Measurements from ENCODE around the gene COL8A2. TPM values are rescaled to one million over a fixed set of nuclear protein-coding genes. Genes with fewer than 3 reads are reported as not detected.

Gene COL8A2
- polyA plus RNA-seq, 1 donor from 2014 or later, result not detected

DNA sequence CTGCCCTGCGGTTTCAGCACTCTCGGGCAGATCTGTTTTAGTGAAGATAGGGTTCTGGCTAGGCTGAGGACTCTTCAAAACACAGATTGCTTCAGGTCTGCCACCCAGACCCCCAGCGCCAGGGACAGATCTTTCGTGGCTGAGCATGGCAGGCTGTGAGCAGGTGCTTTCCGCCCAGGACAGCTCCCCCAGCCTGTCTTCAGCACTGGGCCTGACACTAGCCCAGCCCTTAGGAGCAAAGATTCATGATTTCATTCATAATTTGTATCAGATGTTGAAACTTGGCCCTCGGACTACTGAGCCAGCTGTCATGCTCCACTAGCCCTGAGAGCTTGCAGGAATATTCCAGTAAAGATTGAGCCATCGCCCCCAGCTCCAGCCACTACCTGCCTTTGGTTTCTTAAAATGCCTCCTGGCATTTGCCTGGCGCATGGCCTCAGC is 30.4 kb downstream of the COL8A2 start:
- no peak overlapping the region for H3K4me3 ChIP-seq (ENCODE audit: low read length)
- no peak overlapping the region for H2AFZ ChIP-seq (ENCODE audit: low read depth, low read length)
- H4K20me1 ChIP-seq (ENCODE audit: insufficient read depth), result no peaks in the 10 kb centered on the region
- H3K9me3 ChIP-seq (ENCODE audit: low read length), result no peaks in the 10 kb centered on the region
- no peaks in the 10 kb centered on the region for H3F3A ChIP-seq (ENCODE audit: insufficient read depth, low read length, poor library complexity, severe bottlenecking)
- H3K27me3 ChIP-seq (ENCODE audit: insufficient read depth, low read depth, low read length), result no peaks in the 10 kb centered on the region
- no peaks in the 10 kb centered on the region for H3K9me2 ChIP-seq (ENCODE audit: insufficient read depth, low read length)
- H3K79me2 ChIP-seq (replicated peaks; ENCODE audit: insufficient read depth, low read length), result peaks cover 11% of the 10 kb centered on the region
- TF ChIP-seq POLR2AphosphoS5 (IDR thresholded peaks at IDR 0.05), result no peak
- no peak for TF ChIP-seq MXI1 (conservative IDR thresholded peaks at IDR 0.05; ENCODE audit: poor library complexity, severe bottlenecking)
- no peak for TF ChIP-seq EP300 (conservative IDR thresholded peaks at IDR 0.05; ENCODE audit: poor library complexity, severe bottlenecking)
- TF ChIP-seq SMC3 (conservative IDR thresholded peaks at IDR 0.05; ENCODE audit: poor library complexity), result no peak
- no peak for TF ChIP-seq TAF1 (IDR thresholded peaks at IDR 0.05; ENCODE audit: low read depth)
- TF ChIP-seq, protein P1, sequence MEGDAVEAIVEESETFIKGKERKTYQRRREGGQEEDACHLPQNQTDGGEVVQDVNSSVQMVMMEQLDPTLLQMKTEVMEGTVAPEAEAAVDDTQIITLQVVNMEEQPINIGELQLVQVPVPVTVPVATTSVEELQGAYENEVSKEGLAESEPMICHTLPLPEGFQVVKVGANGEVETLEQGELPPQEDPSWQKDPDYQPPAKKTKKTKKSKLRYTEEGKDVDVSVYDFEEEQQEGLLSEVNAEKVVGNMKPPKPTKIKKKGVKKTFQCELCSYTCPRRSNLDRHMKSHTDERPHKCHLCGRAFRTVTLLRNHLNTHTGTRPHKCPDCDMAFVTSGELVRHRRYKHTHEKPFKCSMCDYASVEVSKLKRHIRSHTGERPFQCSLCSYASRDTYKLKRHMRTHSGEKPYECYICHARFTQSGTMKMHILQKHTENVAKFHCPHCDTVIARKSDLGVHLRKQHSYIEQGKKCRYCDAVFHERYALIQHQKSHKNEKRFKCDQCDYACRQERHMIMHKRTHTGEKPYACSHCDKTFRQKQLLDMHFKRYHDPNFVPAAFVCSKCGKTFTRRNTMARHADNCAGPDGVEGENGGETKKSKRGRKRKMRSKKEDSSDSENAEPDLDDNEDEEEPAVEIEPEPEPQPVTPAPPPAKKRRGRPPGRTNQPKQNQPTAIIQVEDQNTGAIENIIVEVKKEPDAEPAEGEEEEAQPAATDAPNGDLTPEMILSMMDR (IDR thresholded peaks at IDR 0.05; ENCODE audit: poor library complexity, severe bottlenecking), result no peak
- no peak for TF ChIP-seq EZH2 (IDR thresholded peaks at IDR 0.05; ENCODE audit: borderline replicate concordance, insufficient read depth, low read length, poor library complexity, severe bottlenecking)
- TF ChIP-seq, protein P2, sequence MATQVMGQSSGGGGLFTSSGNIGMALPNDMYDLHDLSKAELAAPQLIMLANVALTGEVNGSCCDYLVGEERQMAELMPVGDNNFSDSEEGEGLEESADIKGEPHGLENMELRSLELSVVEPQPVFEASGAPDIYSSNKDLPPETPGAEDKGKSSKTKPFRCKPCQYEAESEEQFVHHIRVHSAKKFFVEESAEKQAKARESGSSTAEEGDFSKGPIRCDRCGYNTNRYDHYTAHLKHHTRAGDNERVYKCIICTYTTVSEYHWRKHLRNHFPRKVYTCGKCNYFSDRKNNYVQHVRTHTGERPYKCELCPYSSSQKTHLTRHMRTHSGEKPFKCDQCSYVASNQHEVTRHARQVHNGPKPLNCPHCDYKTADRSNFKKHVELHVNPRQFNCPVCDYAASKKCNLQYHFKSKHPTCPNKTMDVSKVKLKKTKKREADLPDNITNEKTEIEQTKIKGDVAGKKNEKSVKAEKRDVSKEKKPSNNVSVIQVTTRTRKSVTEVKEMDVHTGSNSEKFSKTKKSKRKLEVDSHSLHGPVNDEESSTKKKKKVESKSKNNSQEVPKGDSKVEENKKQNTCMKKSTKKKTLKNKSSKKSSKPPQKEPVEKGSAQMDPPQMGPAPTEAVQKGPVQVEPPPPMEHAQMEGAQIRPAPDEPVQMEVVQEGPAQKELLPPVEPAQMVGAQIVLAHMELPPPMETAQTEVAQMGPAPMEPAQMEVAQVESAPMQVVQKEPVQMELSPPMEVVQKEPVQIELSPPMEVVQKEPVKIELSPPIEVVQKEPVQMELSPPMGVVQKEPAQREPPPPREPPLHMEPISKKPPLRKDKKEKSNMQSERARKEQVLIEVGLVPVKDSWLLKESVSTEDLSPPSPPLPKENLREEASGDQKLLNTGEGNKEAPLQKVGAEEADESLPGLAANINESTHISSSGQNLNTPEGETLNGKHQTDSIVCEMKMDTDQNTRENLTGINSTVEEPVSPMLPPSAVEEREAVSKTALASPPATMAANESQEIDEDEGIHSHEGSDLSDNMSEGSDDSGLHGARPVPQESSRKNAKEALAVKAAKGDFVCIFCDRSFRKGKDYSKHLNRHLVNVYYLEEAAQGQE (IDR thresholded peaks at IDR 0.05; ENCODE audit: borderline replicate concordance), result no peak
- no peak for TF ChIP-seq RAD21 (conservative IDR thresholded peaks at IDR 0.05)
- no peak overlapping the region for H3K9ac ChIP-seq (ENCODE audit: low read length)
- H3K27ac ChIP-seq (ENCODE audit: low read length), result no peak overlapping the region
- H3K36me3 ChIP-seq (ENCODE audit: insufficient read depth, low read length), result no peaks in the 10 kb centered on the region
- no peak overlapping the region for H3K4me2 ChIP-seq (ENCODE audit: low read length)

DNA sequence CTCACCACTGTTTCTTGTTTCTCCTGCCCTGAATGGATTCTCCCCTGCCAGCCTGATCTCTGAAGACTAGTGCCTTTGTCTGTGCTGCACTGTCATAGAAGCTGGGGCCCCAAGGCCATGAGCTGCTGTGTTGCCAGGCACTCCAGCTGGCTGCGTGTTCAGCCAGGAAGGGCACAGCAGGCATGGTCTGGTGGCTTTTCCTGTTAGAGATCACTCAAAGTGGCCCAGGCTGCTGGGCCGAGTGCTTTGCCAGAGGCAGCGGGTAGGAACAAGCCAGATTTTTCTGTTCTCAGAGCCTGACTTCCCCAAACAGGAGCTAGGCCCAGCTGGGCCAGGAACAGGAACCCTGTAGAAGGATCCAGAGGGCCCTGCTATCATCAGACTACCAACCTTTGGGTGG is 31.1 kb downstream of the COL8A2 start:
- no peak overlapping the region for H3K4me3 ChIP-seq (ENCODE audit: low read length)
- no peaks in the 10 kb centered on the region for H4K20me1 ChIP-seq (ENCODE audit: insufficient read depth)
- peaks cover 16% of the 10 kb centered on the region for H3K79me2 ChIP-seq (replicated peaks; ENCODE audit: insufficient read depth, low read length)
- H3K36me3 ChIP-seq (ENCODE audit: insufficient read depth, low read length), result no peaks in the 10 kb centered on the region
- no peaks in the 10 kb centered on the region for H3K9me2 ChIP-seq (ENCODE audit: insufficient read depth, low read length)
- no peak overlapping the region for H3K4me2 ChIP-seq (ENCODE audit: low read length)
- no peaks in the 10 kb centered on the region for H3F3A ChIP-seq (ENCODE audit: insufficient read depth, low read length, poor library complexity, severe bottlenecking)
- no peak overlapping the region for H3K9ac ChIP-seq (ENCODE audit: low read length)
- H2AFZ ChIP-seq (ENCODE audit: low read depth, low read length), result no peak overlapping the region
- H3K27me3 ChIP-seq (ENCODE audit: insufficient read depth, low read depth, low read length), result no peaks in the 10 kb centered on the region
- H3K27ac ChIP-seq (ENCODE audit: low read length), result no peak overlapping the region
- no peak for TF ChIP-seq RAD21 (conservative IDR thresholded peaks at IDR 0.05)
- TF ChIP-seq, protein P1 (IDR thresholded peaks at IDR 0.05; ENCODE audit: poor library complexity, severe bottlenecking), result no peak
- no peak for TF ChIP-seq MXI1 (conservative IDR thresholded peaks at IDR 0.05; ENCODE audit: poor library complexity, severe bottlenecking)
- TF ChIP-seq, protein P2 (IDR thresholded peaks at IDR 0.05; ENCODE audit: borderline replicate concordance), result no peak
- no peak for TF ChIP-seq EP300 (conservative IDR thresholded peaks at IDR 0.05; ENCODE audit: poor library complexity, severe bottlenecking)
- TF ChIP-seq SMC3 (conservative IDR thresholded peaks at IDR 0.05; ENCODE audit: poor library complexity), result no peak
- TF ChIP-seq TAF1 (IDR thresholded peaks at IDR 0.05; ENCODE audit: low read depth), result no peak
- no peaks in the 10 kb centered on the region for H3K9me3 ChIP-seq (ENCODE audit: low read length)

All from neural cell (in vitro differentiated cells).